HG02610 (cell line): Measurements from ENCODE around the gene ZYX.

ENCODE experiments used
- ATAC-seq: cut with Tn5 transposase; IDR thresholded peaks from one replicate; pipeline ENCODE4 v1.9.1; 2021; ENCODE audit warnings: mild to moderate bottlenecking, moderate library complexity; ENCODE audit not compliant: unreplicated experiment

Gene ZYX

GRCh38 chr7:143380646-143381426 lies at the start of gene ZYX:
TSS of gene ZYX (plus strand) at chr7:143381345. CDS start at chr7:143381572, 227 bp downstream.
- peak; percentile 82 for ATAC-seq

- no peak for ATAC-seq
These were observed 46.9 kb upstream of the ZYX start for GRCh38 chr7:143334244-143334643.

GRCh38 chr7:143337216-143337615 lies 43.9 kb upstream of the ZYX start:
- ATAC-seq = no peak

- ATAC-seq = no peak
These were observed 39.3 kb upstream of the ZYX start for GRCh38 chr7:143341842-143342241.

- ATAC-seq = no peak
These were observed 37.5 kb upstream of the ZYX start for GRCh38 chr7:143343596-143343995.

GRCh38 chr7:143345428-143345900 lies 35.7 kb upstream of the ZYX start:
- peak; percentile 75 for ATAC-seq

- no peak for ATAC-seq
These were observed 35.1 kb upstream of the ZYX start for GRCh38 chr7:143346018-143346417.

GRCh38 chr7:143347950-143348349 lies 33.2 kb upstream of the ZYX start:
- ATAC-seq = no peak

- no peak for ATAC-seq
These were observed 30.1 kb upstream of the ZYX start for GRCh38 chr7:143351060-143351459.

- no peak for ATAC-seq
These were observed 29.6 kb upstream of the ZYX start for GRCh38 chr7:143351574-143351973.

- ATAC-seq = no peak
These were observed 28.6 kb upstream of the ZYX start for GRCh38 chr7:143352531-143353002.

- ATAC-seq = no peak
These were observed 26.8 kb upstream of the ZYX start for GRCh38 chr7:143354376-143354775.

GRCh38 chr7:143354965-143355364 lies 26.2 kb upstream of the ZYX start:
- ATAC-seq = no peak

GRCh38 chr7:143355450-143356385 lies 25.4 kb upstream of the ZYX start:
- ATAC-seq = no peak

GRCh38 chr7:143356414-143357050 lies 24.6 kb upstream of the ZYX start:
- no peak for ATAC-seq

GRCh38 chr7:143358626-143359025 lies 22.5 kb upstream of the ZYX start:
- no peak for ATAC-seq

GRCh38 chr7:143359771-143360353 lies 21.3 kb upstream of the ZYX start:
- no peak for ATAC-seq

- ATAC-seq = no peak
These were observed 20.2 kb upstream of the ZYX start for GRCh38 chr7:143360788-143361551.

- no peak for ATAC-seq
These were observed 19.5 kb upstream of the ZYX start for GRCh38 chr7:143361552-143362130.
